Measurements from ENCODE around the gene CNPY1.

Gene CNPY1

GRCh38 chr7:155511702-155511996 is 34.7 kb downstream of the CNPY1 start:
- no peak for DNase-seq (ENCODE audit: low read depth)

DNA sequence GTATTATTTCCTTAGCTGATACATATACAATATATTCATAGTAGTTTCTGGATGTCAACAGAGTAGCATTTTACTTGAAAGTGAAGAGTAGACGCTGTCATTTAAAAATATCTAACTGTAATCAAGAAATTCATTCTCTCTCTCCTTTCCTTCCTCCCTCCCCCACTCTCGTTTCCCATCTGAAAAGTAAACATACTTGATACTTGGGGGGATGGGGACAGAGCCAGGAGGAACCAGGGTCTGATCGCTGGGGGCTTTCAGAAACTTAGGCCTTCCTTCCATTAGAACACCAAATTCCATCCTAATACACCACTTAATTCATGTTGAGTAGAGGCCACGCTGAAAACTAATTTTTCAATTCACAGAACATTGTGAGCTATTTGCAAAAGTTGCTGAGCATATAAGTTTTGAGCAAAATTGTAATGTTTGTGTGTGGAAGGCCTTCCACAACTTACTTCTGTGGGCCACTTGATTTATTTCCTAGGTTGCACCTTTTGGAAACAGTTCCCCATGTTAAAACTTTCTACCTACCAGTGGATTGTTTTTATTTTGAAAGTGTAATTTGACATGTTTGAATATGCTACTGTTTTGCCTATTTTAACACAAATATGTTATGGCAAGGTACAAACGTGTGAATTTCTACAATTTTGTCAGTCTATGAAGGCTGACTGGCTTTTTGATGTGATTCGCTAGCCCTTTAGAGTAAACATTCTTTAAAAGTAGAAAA is 35.2 kb downstream of the CNPY1 start:
- no peak for DNase-seq (ENCODE audit: low read depth)

- DNase-seq (ENCODE audit: low read depth): no peak
Measured at GRCh38 chr7:155509725-155510551, 36.4 kb downstream of the CNPY1 start.

DNA sequence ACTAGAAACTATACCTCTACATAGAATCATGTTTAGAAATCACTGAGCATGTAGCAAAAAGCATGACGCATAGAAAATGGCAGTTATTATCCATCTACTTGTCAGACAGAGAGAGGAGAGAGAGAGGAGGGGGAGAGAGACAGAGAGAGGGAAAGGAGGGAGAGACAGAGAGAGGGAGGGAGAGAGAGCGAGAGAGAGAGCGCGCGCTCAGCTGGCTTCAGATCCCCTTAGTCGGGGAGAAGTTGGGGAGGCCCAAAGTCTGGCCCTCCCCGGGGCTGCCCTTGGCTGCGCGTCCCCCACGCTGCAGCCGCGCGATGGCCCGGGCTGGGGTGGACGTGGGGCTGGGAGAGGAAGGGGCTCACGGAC is 37.0 kb downstream of the CNPY1 start:
- DNase-seq (ENCODE audit: low read depth): no peak

DNA sequence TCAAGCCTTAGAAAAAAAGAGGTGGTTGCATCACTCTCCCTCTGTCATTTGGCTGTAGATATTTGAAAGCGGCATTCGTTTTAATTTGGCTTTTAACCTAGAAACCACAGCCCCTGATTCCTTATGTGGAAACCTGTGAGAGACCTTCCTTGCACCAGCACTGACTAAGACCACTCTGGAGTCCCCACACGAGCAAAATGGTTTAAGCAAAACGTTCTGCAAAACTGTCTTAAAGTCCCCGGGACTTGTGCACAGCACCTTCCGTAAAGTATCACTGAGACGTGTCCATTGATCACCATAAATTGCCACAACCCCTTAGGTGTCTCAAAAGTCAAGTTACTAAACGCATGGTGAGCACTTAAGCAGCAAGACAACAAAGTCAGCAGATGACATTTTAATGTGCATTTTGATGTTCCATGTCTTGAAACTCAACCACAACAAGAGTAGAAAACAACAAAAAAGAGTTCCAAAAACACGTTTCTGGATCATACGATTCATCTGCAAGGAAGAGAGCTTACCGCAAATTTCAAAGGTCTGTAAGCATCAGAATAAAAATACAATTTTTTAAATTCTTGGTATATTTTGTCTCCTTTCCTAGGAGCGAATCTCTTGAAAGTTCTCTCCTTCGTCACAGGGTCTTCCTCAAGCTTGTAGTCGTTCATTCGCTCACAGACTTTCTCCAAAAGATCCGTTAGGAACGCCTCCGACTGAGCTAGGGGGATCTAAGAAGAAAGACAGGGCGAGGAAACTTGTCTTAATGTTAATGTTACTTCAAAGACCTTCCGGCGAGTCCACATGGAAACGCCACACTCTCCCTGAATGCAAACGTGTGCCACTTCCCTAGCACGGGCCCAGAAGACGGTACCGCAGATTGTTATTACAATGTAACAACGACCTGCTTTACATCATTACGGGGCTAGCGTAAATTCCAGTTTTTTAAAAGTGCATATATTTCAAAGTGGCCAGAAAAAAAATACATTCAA is 37.7 kb downstream of the CNPY1 start:
- no peak for DNase-seq (ENCODE audit: low read depth)

DNA sequence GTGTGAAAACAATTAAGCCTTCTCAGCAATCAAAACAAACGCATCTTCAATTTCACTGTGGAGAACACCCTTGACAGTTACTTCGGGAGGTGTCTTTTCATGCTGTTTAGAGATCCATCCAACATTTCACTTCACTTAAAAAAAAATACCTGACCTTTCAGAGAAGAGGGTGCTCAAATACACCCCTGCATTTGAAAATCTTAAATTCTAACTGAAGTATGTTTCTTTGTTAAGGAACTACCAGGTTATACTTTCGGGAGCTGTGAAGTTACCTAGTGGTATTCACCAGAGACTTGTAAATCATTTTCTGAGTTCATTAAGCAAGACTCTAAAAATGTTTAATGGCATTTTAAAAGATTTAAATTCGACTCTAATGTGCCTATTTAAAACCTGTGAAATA is 38.8 kb downstream of the CNPY1 start:
- DNase-seq (ENCODE audit: low read depth): no peak

GRCh38 chr7:155506854-155507337 is 39.5 kb downstream of the CNPY1 start:
- no peak for DNase-seq (ENCODE audit: low read depth)

GRCh38 chr7:155505422-155505793 is 41.0 kb downstream of the CNPY1 start:
- DNase-seq (ENCODE audit: low read depth): no peak

GRCh38 chr7:155497149-155497901 is 49.0 kb downstream of the CNPY1 start:
- DNase-seq (ENCODE audit: low read depth): no peak

GRCh38 chr7:155496267-155497005 is 49.9 kb downstream of the CNPY1 start:
- no peak for DNase-seq (ENCODE audit: low read depth)

- DNase-seq (ENCODE audit: low read depth): no peak
Measured at GRCh38 chr7:155495440-155496248, 50.7 kb downstream of the CNPY1 start.

GRCh38 chr7:155494551-155494950 is 51.8 kb downstream of the CNPY1 start:
- no peak for DNase-seq (ENCODE audit: low read depth)

DNA sequence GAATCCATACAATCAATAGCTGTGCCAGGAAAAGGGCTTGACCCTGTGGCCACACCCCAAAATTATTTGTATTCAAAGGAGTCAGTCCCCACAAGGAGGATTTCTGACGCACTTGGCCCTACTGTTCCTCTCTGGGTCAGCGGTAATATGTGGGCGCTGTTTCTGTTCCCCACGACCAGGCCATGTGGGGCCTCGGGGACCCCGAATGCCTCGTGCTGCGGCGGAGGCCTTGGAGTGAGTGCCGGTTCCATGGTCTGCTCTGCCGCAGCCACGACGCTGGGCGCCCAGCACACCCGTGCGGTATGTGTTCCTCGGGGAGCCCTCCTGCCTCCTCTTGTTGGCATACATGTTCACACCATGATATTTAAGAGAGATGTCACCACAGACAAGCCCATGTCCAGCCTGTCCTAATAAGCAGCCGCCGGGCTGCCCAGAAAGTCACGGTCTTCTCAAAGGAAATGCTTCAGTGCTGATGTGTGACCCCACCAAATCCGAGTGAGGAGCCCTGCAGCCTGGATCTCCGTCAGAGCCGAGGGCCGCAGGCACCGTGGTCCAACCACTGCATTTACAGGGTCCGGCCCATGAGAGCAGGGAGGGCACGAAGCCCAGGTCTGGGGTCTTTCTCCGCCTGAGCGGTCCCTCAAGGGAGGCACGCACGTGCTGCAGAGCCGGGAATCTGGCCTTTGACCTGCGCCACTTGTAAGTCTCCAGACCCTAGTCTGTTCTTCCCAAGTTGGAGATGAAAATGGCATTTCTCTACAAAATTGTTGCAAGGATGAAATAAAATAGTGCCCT is 52.4 kb downstream of the CNPY1 start:
- DNase-seq (ENCODE audit: low read depth): no peak

GRCh38 chr7:155491812-155492211 is 54.5 kb downstream of the CNPY1 start:
- no peak for DNase-seq (ENCODE audit: low read depth)

DNA sequence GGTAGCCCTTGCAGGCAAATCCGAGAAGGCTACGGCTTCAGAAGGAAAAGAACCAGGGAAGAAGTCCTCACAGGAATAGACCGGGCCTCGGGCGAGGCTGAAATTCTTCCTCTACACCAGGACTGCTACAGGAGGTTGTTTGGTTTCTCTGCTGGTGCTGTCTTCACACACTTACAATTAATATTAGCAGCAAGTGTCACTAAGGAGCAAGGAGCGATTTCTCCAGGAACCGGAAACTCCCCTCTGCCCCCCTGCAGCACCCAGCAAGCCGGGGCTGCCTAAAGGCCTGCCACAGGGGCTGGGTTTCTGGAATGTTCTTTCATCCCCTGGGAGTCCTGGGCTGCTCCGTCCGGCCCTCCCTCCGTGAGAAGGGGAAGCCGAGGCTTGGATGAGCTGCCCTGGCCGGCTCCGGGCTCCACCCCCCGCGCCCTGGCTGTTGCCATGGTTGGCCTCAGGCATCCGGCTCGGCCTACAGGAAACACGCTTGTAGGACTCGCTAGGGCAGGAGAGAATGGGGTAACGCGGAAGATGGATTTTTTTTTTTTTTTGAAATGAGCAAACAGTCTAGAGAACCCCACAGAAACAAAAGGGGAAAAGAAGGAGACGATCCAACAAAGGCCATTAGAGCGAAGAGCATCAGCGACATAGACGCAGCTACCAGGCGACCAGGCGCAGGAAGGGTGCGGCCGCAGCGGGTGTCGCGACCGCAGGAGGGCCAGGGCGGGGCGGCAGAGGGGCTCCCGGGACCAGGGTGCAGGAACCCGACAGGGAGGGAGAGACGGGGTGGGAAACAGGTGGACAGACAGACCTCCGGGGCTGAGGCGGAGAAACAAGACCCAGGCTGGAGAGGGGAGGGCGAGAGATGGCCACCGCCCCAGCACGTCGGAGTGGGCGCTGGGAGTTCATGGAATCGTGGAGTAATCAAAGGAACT is 55.4 kb downstream of the CNPY1 start:
- peak; percentile 28 for DNase-seq (ENCODE audit: low read depth)

DNA sequence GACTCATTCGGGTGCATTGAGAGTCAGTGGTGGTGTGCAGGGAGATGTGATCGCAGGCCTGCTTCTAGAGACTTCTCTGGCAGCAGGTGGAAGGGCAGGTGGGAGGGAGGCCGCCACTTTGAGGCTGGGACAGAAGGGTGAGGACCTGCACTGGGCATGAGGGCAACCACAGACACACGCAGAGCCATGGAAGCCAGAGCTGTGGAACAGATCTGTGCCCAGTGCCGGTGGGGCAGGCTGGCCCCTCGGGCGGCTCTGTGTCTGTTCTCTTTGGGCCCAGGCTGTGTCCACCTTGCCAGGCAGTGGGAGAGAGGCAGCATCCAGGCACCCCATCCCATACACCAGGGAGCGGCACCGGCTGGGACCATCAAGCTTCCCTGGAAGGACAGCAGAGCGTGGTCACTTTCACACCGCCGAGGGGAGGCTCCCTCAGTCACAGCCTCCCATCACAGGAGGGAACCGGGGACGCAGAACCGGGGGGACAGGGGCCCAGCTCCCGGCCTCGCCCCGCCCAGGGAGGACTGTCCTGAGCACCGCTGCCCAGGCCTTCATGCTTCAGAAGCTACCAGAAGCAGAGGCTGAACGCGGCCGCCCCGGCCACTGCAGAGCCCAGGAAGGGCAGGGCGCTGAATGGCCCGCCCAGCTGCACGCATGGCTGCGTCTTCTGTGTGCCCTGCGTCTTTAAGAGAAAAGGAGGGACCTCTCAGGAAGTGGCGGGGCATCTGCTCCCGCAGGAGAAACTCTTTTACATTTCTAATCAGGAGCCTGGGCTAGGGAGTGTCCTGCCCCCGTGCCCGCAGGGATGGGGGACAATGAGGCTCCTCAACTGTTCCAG is 56.3 kb downstream of the CNPY1 start:
- DNase-seq (ENCODE audit: low read depth): no peak

DNA sequence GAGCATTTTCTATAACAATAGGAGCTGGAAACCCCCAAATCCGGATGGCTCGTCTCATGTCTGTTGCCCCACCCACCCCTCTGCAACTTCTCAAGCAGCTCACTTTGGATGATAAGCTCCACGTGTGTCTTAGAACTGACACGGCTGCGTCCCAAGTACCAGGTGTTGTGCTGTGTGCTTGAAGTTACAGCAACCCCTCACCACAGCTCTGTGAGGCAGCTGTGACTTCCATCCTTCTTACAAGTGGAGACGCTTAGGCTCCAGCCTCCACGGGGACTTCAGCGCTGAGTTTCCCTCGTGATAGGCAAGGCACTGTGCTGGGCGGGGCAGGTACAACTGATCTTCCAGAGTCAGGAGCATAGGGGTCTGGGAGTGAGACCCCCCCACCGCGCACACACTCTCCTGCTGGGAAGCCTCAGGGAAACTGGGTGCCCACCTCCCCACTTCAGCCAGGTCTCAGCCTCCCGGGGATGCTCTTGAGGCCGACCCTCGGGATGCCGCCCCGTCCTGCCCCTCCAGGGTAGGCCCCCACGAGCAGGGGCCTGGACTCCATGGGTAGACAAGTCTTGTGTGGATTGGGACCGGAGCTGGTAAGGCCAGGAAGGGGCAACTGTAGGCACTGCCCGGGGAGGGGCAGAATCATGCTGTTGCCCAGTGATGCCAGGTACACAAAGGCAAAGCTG is 57.1 kb downstream of the CNPY1 start:
- DNase-seq (ENCODE audit: low read depth): no peak

All from activated T-cell treated with anti-CD3 and anti-CD28 coated beads for 48 hours (primary cell).